Osteocyte (in vitro differentiated cells): Measurements from ENCODE around the gene SEPTIN6. TPM values are rescaled to one million over a fixed set of nuclear protein-coding genes. Genes with fewer than 3 reads are reported as not detected.

Experiments used
- DNase-seq: peaks from one replicate; pipeline ENCODE4 v3.0.0; 2021; ENCODE audit warnings: mixed read lengths; ENCODE audit not compliant: unreplicated experiment; ENCODE audit errors: extremely low spot score
- H3K27ac Mint-ChIP-seq: one replicate; pipeline ENCODE4 v1.8.0; 2021; ENCODE audit warnings: mild to moderate bottlenecking, mixed read lengths; ENCODE audit not compliant: unreplicated experiment
- H3K27me3 Mint-ChIP-seq: one replicate; pipeline ENCODE4 v1.8.0; 2021; ENCODE audit warnings: mixed read lengths; ENCODE audit not compliant: unreplicated experiment
- H3K36me3 Mint-ChIP-seq: one replicate; pipeline ENCODE4 v1.8.0; 2021; ENCODE audit warnings: mixed read lengths; ENCODE audit not compliant: unreplicated experiment
- H3K4me1 Mint-ChIP-seq: one replicate; pipeline ENCODE4 v1.8.0; 2021; ENCODE audit warnings: mixed read lengths; ENCODE audit not compliant: unreplicated experiment
- H3K4me3 Mint-ChIP-seq: one replicate; pipeline ENCODE4 v1.8.0; 2021; ENCODE audit warnings: mild to moderate bottlenecking, moderate library complexity, mixed read lengths; ENCODE audit not compliant: unreplicated experiment
- H3K9me3 Mint-ChIP-seq: one replicate; pipeline ENCODE4 v1.8.0; 2021; ENCODE audit warnings: mixed read lengths; ENCODE audit not compliant: unreplicated experiment
- long read RNA-seq: library from polyadenylated mRNA; unstranded; transcript quantifications from one replicate; pipeline ENCODE4 v2.0.0, GENCODE V29; 2021
- total RNA-seq: library from RNA; stranded (reverse); gene quantifications from 2 replicates; pipeline ENCODE4 v1.2.1, GENCODE V29; 2021
- TF ChIP-seq, protein P1 (sequence below): fragments of 200-600 bp; sonication (generic); IDR thresholded peaks from 2 replicates; pipeline ENCODE4 v1.5.0; 2021; ENCODE audit warnings: antibody characterized with exemption, mild to moderate bottlenecking, moderate library complexity

The SEPTIN6 gene
- total RNA-seq: 53.8 and 56.2 TPM in 2 replicates
- long read RNA-seq, transcript SEPT6-202 (10 exons, 1,576 nt): minor isoform, 38 of 417 reads
- long read RNA-seq, transcript SEPT6-201 (10 exons, 2,693 nt): major isoform, 284 of 417 reads
- long read RNA-seq, partial matches to known transcripts: 73 of 417 reads
- long read RNA-seq, other reads (novel, unspliced or antisense): 22 of 417 reads

DNA sequence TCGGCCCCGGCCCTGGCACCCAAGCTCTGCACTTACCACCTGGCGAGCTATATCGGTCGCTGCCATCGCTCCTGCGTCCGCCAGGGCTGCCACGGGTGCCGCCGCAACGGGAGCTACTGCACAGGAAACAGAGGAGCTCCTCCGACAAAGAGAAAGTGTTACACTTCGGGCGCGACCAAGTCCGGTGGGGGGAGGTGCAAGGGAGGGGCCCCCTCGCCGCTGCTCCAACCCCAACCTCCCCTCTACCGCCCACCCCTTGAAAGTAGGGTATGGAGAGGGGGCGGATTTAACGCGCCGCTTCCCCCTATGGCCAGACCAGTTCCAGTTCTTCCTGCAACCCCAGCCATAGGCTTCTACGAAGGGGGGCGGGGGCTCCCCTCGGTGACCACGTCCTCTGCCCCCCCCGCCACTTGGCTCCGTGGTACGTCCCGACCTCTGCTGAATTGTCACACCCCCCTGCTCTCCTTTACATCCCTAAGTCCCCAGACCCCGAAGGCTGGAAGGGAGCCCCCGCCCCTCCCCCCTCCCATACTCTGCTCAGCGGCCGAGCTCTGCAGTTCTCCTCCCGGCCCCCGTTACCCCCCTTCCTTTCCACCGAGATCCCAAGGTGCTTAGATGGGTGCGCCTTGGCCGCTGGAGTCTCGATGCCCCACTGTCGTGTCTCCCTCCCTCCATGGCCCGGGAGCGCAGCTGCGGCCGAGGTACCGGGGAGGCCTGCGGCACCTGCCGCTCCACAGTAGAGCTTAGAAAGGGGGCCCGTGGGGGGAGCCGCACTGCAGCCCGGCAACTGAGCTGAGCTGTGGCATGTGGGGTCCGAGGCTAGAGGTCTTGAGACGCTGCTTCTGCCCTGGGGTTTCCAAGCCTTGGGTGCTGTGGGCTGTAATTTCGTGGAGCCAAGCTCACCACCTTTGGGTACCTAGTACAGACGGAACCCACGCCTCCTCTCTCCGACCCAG, at the start of gene SEPTIN6:
Gene SEPTIN6 (minus strand): TSS at position 129 of the 956 bp plus-strand sequence. CDS start 63 bp downstream, at position 66.
- DNase-seq: peak; percentile 90
- Mint-ChIP-seq H3K4me3 (peak within 1 kb of the TSS; percentile 93), H3K4me1 (peaks cover 12% of the 10 kb centered on the region), H3K9me3 (no peaks in the 10 kb centered on the region), H3K36me3 (no peaks in the 10 kb centered on the region), H3K27me3 (no peaks in the 10 kb centered on the region), H3K27ac (peak within 1 kb of the TSS; percentile 79)
- TF ChIP-seq, protein P1, sequence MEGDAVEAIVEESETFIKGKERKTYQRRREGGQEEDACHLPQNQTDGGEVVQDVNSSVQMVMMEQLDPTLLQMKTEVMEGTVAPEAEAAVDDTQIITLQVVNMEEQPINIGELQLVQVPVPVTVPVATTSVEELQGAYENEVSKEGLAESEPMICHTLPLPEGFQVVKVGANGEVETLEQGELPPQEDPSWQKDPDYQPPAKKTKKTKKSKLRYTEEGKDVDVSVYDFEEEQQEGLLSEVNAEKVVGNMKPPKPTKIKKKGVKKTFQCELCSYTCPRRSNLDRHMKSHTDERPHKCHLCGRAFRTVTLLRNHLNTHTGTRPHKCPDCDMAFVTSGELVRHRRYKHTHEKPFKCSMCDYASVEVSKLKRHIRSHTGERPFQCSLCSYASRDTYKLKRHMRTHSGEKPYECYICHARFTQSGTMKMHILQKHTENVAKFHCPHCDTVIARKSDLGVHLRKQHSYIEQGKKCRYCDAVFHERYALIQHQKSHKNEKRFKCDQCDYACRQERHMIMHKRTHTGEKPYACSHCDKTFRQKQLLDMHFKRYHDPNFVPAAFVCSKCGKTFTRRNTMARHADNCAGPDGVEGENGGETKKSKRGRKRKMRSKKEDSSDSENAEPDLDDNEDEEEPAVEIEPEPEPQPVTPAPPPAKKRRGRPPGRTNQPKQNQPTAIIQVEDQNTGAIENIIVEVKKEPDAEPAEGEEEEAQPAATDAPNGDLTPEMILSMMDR: peak; percentile 20

DNA sequence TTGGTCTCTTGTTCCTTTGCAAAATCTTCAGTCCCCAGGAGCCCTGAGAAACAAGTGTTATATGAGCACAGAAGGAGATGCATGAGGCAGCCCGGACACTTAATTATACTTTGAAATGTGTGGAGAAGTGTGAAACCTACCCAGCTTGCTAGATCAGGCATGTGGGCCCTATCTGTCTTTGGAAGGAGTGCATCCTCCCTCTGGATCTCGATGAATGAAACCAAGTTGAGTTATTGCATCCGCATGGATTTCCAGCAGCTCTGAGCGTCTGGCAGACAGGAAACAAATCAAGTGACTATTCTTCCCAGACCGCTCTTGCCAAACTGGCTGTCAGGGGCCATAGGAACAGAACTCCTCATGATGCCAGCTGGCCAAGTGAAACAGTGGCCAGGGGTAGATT, 45.8 kb upstream of the SEPTIN6 start:
- no peak for DNase-seq
- no peaks in the 10 kb centered on the region for H3K9me3 Mint-ChIP-seq
- no peak overlapping the region for H3K4me3 Mint-ChIP-seq
- H3K36me3 Mint-ChIP-seq: no peaks in the 10 kb centered on the region
- TF ChIP-seq, protein P1: no peak
- no peak overlapping the region for H3K27ac Mint-ChIP-seq
- no peaks in the 10 kb centered on the region for H3K27me3 Mint-ChIP-seq
- H3K4me1 Mint-ChIP-seq: peaks cover 9% of the 10 kb centered on the region

DNA sequence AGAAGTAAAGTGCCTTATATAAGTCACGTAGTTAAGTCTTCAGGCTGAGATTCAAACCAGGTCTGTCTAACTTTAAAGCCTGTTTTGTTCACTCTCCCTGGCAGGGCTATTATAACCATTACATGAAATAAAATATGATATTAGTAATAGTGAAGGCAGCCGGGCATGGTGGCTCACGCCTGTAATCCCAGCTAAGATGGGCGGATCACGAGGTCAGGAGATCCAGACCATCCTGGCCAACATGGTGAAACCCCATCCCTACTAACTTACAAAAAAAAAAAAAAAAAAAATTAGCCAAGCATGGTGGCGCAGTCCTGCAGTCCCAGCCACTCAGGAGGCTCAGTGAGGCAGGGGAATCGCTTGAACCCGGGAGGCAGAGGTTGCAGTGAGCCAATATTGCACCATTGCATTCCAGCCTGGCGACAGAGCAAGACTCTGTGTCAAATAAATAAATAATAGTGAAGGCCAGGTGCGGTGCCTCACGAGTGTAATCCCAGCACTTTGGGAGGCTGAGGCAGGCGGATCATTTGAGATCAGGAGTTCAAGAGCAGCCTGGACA, 43.3 kb upstream of the SEPTIN6 start:
- DNase-seq: no peak
- peaks cover 4% of the 10 kb centered on the region for H3K9me3 Mint-ChIP-seq
- TF ChIP-seq, protein P1: no peak
- no peak overlapping the region for H3K27ac Mint-ChIP-seq
- H3K36me3 Mint-ChIP-seq: no peaks in the 10 kb centered on the region
- H3K27me3 Mint-ChIP-seq: peaks cover 3% of the 10 kb centered on the region
- peaks cover 9% of the 10 kb centered on the region for H3K4me1 Mint-ChIP-seq
- H3K4me3 Mint-ChIP-seq: no peak overlapping the region

DNA sequence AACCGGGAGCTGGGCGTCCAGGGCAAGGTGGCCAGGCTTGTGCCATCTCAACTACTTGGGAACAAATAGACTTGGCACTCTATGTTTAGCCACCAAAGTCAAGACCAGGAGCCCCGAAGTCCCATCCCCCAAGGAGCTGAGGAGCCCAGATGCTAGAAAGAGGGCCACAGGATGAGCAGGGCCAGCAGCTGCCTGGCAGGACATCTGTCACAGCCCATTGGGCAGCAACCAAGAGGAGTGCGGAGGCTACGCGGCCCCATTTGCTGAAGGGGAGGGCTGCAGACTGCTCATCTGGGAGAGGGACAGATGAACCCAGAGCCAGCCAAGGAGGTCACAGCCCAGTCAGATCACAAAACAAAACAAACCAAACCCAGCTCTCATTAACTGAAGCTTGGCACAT, 42.5 kb upstream of the SEPTIN6 start:
- no peak for DNase-seq
- TF ChIP-seq, protein P1: no peak
- Mint-ChIP-seq H3K27ac (no peak overlapping the region), H3K27me3 (peaks cover 3% of the 10 kb centered on the region), H3K4me1 (peaks cover 9% of the 10 kb centered on the region), H3K4me3 (no peak overlapping the region), H3K36me3 (no peaks in the 10 kb centered on the region), H3K9me3 (peaks cover 4% of the 10 kb centered on the region)

DNA sequence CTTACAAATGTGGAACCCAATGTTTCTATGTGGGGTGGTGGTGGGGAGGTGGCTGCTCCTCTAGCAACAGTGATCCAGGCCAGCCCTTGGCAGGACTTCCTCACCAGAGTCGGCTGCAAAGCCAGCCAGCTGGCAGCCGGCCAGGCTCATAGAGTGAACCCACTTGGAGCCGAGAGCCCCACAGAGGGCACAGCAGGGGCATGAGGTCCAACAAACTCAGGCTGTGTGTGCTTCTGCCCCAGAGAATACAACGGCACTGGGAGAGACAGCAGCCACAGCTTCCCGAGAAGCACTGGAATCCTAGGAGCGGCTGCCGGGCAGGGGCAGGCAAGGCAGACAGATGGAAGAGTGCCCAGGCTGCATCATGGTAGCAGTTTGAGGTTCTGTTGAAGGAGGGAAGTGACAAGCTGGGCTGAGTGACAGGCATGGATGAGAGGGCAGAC, 42.0 kb upstream of the SEPTIN6 start:
- Mint-ChIP-seq H3K4me1 (peaks cover 9% of the 10 kb centered on the region), H3K9me3 (peaks cover 4% of the 10 kb centered on the region), H3K36me3 (no peaks in the 10 kb centered on the region), H3K27me3 (peaks cover 3% of the 10 kb centered on the region), H3K27ac (no peak overlapping the region), H3K4me3 (no peak overlapping the region)
- TF ChIP-seq, protein P1: no peak
- no peak for DNase-seq
